NCI-H2171 treated with DMSO at 0.1 percent for 48 hours (cell line): ENCODE results near the gene KCTD12.

Source experiments
- DNase-seq: peaks from one replicate; lab custom pipeline; 2025; lab: John Stamatoyannopoulos, UW

KCTD12 gene

DNA sequence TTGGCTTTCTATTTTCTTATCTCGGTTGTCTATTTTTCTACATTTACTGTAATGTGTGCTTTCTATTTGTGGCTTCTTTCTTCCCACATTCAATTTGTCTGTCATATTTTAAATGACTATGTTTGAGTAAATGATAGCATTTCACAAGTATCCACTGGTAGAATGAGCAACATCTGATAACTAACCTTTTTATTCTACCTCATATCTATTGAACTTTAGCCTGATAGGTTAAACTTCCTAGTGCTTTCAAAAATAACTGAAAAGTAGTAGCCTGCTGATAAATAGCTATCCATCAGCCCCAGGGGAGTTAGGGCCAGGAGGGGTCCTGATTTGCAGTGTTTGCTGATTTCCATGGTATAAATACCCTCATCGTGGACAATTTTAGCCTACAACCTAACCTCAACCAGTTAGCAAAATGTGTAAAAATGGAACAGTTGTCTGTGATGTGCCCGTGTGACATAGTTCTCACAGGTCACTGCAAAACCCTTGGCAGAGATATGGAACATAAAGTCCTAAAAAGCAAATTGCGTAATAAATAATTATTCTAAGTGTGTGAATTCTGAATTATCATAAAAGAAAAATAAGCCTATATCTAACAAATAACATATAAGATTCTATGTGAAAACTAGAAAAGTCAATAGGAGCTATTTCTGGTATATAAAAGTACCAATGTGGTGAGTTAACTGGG, 32.1 kb downstream of the KCTD12 start:
- DNase-seq, result no peak

- no peak for DNase-seq
Measured at GRCh38 chr13:76853481-76853880, 32.7 kb downstream of the KCTD12 start.

DNA sequence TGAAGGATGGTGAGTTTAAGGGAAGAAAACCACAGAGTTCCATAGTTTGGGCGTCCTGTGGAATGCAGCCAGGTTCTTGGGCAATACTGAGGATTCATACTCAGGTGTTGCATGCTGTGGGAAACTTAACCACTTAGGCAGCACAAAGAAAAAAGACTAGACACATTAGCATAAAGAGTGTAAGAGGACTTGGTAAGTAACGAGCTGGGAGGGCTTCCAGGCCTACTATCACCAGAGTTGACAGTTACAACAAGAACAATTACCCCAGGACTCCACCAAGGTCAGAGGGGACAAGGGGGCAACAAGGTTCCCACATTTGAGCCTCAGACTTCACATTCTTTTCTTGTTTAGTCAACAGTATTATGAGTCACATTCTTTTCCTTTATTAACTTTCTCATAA, 33.2 kb downstream of the KCTD12 start:
- DNase-seq, result no peak

- DNase-seq, result no peak
Measured at GRCh38 chr13:76851961-76852360, 34.2 kb downstream of the KCTD12 start.

DNA sequence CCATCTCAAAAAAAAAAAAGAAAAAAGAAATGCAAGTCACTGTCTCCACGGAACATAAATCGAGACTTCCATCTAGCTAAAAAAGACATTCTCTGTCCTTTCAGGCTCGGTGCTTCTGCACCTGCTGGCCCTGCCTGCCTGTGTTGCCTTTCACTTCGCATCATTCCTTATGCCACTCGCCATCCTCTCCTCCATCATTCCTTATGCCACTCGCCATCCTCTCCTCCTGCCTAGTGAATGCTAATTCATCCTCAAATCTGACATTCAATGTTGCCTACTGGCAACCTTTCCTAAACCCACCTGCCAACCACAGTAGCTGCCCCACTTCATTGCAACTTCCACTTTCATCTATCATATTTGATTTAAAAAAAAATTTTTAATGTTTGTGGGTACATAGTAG, 36.7 kb downstream of the KCTD12 start:
- no peak for DNase-seq

DNA sequence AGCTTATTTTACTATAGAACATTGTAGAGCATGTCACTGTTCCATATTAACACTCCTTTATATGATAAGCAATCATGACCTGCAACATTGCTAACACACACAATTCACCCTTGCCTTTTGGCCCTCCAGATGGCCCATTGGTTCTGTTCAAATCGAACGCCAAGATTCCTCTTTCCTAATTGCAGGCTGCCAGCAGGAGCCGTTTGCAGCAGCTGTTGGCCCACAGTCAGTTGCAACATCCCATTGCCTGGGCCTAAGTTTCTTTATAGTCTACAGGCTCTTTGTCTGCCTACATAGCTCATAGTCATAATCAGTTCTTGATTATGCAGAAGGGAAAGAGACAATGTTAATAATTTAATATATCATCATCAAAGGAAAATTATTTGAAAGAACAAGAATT, 37.6 kb downstream of the KCTD12 start:
- DNase-seq, result peak; percentile 94

DNA sequence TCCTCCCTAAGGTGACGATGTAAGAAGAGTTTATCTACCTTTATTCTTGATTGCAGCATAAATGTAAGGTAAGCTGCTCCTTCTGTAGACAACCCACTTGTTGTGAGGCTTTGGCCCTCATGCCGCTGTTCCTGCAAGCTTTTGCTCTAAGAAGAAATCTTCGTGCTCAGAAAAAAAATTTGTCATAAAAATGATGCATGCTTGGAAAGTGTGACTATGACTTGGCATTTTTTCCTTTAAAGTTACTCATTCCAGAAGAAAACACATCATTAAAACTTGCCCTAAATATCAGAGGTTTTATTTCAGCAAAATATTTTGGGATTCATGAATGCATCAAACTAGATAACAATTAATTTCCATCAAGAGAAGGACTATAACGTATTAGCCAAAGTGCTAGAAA, 39.8 kb downstream of the KCTD12 start:
- DNase-seq, result no peak

- DNase-seq, result no peak
Measured at GRCh38 chr13:76845865-76846264, 40.3 kb downstream of the KCTD12 start.

- DNase-seq, result no peak
Measured at GRCh38 chr13:76845367-76845766, 40.8 kb downstream of the KCTD12 start.

DNA sequence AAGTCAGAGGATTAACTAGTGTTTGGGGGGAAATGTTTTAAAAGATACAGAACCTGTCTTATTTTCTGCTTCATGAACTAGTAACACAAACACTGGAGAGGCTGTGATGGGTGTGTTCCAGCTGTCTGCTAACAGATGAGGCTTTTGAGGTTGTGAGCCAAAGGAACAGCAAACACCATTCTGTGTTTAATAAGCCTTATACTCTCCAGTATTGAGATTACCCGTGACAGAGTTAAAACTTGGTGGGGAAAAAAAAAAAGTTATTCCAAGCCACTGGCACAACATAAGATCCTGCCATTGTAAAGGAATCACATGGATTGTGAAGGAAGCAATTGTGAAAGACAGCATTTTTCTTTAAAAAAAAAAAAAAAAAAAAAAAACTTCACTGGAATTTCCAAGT, 48.4 kb downstream of the KCTD12 start:
- DNase-seq, result peak; percentile 82

DNA sequence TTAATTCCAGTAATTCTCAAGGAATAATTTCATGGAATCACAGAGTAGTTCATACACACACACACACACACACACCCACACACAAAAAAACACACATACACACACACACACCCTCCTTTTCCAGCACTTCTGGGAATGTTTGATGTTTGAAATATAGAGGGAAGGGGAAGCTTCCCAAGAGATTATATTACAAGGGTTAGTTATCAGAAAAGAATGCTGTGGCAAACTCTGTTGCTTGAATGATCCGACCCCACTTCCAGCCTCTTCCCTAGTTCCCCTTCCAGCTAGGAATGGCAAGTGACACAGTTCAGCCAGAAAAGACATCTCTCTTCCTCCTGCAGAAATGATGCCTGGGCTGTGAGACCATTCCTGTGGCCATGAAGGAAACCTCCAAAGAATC, 49.9 kb downstream of the KCTD12 start:
- DNase-seq, result peak; percentile 41

DNA sequence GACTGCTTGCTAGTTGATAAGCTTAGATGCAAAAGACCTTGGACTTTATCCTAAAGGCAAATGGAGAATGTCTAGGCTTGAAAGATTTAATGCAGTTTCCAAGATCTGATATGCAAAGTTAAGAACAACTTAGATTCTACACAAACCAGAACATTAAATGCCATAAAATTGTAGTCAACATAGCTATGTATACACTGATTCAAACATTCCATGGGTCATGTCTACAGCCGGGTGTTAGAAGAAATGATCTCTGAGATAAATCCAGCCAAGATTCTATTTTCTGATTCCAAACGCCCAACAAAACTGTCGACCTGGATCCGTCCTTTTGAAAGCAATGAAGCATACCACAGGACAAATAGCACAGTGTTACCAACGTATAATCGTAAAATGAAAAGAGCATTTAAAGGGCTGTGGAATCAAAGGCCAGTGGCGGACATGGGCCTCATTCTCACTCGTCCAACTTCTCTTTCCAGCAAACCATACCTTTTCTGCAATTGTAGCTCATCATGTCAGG, 52.7 kb downstream of the KCTD12 start:
- DNase-seq, result no peak

- DNase-seq, result no peak
Measured at GRCh38 chr13:76832258-76832988, 53.8 kb downstream of the KCTD12 start.

DNA sequence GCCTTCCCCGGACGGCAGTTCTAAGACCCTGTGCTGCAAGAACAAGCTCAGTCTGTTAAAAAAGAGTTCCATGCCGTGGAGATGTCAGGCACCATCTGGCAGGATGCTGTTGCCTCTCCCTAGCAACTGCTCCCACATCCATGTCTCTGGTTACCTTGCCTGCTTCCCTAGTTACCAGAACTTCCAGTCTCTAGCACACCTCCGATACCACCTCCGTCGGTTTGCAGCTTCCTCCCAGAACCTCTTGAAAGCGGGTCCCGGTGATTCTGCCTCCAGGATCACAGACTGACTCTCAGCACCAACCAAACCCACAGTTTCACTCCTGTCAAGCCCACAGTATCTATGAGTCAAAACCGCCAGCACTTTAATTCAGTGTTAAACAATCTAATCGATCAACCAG, 55.4 kb downstream of the KCTD12 start:
- DNase-seq, result peak; percentile 92
